Thoracic aorta (tissue), 2 donors: ENCODE data around the gene PNMT. TPM values are rescaled to one million over a fixed set of nuclear protein-coding genes. Genes with fewer than 3 reads are reported as not detected.

ENCODE experiments used
- ATAC-seq: fragments of 150-250 bp; one replicate; pipeline ENCODE4 v1.8.0; 2017; ENCODE audit warnings: low read depth; ENCODE audit not compliant: insufficient number of reproducible peaks, low FRiP score
- DNase-seq: peaks from one replicate; pipeline ENCODE4 v3.0.0-alpha.2; 2020; ENCODE audit warnings: low spot score
- H3K27ac ChIP-seq, 2 donors: fragments of 200-600 bp; sonication (generic); 1 replicate in 1 of 2; 2 replicates in 1 of 2; pipeline ENCODE4 v1.5.1; 2016; ENCODE audit warnings: mild to moderate bottlenecking in 2 of 2, moderate library complexity in 2 of 2
- H3K27me3 ChIP-seq: fragments of 200-600 bp; sonication (generic); replicated peaks from 2 replicates; pipeline ENCODE4 v1.6.0; 2016; ENCODE audit warnings: mild to moderate bottlenecking; ENCODE audit not compliant: insufficient read depth
- H3K36me3 ChIP-seq: fragments of 200-600 bp; sonication (generic); one replicate; pipeline ENCODE4 v1.5.1; 2016
- H3K4me1 ChIP-seq, 2 donors: fragments of 200-600 bp; sonication (generic); 1 replicate in 1 of 2; 2 replicates in 1 of 2; pipeline versions ENCODE4 v1.5.1 to v1.6.0; 2016; ENCODE audit warnings: low read depth in 2 of 2, mild to moderate bottlenecking in 1 of 2; ENCODE audit not compliant: control insufficient read depth in 1 of 2
- H3K4me3 ChIP-seq: fragments of 200-600 bp; sonication (generic); 2 replicates; pipeline ENCODE4 v1.5.1; 2016; ENCODE audit warnings: mild to moderate bottlenecking
- H3K9me3 ChIP-seq: fragments of 200-600 bp; sonication (generic); 2 replicates; pipeline ENCODE4 v1.5.1; 2016
- total RNA-seq, 2 donors: library from RNA; depleted of rRNA; stranded (reverse); fragments of >200 nt; gene quantifications; one replicate each; pipeline versions ENCODE4 v1.1.0 to v1.2.3, GENCODE V29; 2016
- TF ChIP-seq, protein P1 (sequence below): fragments of 200-600 bp; sonication (generic); IDR thresholded peaks from one replicate; pipeline ENCODE4 v1.5.1; 2019; ENCODE audit warnings: antibody characterized with exemption

PNMT gene
- total RNA-seq, 2 donors from 2014 or later: 3.1 to 22.9 TPM

DNA sequence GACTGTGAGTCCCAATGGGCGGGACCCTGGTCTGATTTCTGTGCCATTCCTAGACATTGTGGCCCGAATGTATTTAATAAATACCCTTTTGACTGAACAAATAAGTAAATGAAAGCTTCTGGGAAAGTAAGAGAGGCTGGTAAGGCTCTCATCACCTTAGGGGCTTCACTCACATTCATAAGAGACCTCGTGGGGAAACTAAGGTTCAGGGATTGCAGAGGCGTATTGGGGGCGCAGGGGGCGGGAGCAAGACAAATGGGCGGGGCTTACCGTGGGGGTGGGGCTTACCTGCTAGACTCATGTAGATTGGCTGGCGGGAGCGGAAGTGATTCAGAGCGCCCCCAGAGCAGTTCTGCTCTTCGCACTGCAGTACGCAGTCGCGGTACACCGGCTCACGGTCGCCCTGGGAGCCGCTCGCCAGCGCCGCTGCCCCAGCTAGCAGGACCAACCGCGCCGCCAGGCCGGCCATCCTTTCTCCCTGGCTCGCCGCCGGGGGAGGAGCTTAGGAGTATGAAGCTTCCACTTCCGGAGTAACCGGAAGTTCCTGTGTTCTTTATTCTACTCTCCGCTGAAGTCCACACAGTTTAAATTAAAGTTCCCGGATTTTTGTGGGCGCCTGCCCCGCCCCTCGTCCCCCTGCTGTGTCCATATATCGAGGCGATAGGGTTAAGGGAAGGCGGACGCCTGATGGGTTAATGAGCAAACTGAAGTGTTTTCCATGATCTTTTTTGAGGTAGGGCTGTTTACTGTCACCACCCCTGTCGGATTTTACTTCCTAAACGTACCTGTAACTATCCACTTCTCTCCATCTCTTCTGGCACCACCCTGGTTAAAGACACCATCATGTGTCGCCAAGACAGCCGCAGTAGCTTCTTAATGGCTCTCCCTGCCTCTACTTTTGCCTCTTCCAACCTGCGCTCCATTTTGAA, 19.6 kb downstream of the PNMT start, which contains the start of gene PGAP3:
PGAP3 (minus strand) TSS at position 512 of the 929 bp plus-strand sequence; CDS start at position 469, 43 bp downstream.
- Histone ChIP-seq H3K4me3 (peak within 1 kb of the TSS; percentile 72), H3K36me3 (no peaks in the 10 kb centered on the region), H3K9me3 (no peaks in the 10 kb centered on the region), H3K4me1 (peaks cover 2 to 15% of the 10 kb centered on the region in 2 donors), H3K27ac (peak within 1 kb of the TSS; percentile 84 to 91), H3K27me3 (no peaks in the 10 kb centered on the region)
- peak; percentile 94 for ATAC-seq
- peak; percentile 78 for DNase-seq
- TF ChIP-seq, protein P1, sequence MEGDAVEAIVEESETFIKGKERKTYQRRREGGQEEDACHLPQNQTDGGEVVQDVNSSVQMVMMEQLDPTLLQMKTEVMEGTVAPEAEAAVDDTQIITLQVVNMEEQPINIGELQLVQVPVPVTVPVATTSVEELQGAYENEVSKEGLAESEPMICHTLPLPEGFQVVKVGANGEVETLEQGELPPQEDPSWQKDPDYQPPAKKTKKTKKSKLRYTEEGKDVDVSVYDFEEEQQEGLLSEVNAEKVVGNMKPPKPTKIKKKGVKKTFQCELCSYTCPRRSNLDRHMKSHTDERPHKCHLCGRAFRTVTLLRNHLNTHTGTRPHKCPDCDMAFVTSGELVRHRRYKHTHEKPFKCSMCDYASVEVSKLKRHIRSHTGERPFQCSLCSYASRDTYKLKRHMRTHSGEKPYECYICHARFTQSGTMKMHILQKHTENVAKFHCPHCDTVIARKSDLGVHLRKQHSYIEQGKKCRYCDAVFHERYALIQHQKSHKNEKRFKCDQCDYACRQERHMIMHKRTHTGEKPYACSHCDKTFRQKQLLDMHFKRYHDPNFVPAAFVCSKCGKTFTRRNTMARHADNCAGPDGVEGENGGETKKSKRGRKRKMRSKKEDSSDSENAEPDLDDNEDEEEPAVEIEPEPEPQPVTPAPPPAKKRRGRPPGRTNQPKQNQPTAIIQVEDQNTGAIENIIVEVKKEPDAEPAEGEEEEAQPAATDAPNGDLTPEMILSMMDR: no peak

DNA sequence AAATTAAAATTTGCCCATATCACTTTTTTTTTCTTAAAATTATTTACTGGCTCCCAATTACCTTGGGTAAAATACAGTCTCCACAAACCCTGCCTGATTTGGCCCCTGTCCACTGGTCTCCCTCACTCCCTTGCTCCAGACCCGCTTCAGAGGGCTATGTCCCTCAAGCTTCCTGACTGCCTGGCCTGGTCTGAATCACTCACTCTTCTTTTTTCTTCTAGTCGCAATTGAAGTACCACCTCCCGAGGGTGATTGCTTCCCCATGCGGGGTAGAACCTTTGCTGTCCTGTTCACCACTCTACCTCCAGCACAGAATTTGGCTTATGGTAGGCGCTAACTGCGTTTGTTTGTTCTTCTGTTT, 20.2 kb downstream of the PNMT start:
- Histone ChIP-seq H3K4me1 (peaks cover 2 to 15% of the 10 kb centered on the region in 2 donors), H3K4me3 (peak overlapping the region; percentile 72), H3K27ac (peak overlapping the region; percentile 84 to 91), H3K36me3 (no peaks in the 10 kb centered on the region), H3K27me3 (no peaks in the 10 kb centered on the region), H3K9me3 (no peaks in the 10 kb centered on the region)
- TF ChIP-seq, protein P1: no peak
- ATAC-seq (no peak), DNase-seq (no peak)

DNA sequence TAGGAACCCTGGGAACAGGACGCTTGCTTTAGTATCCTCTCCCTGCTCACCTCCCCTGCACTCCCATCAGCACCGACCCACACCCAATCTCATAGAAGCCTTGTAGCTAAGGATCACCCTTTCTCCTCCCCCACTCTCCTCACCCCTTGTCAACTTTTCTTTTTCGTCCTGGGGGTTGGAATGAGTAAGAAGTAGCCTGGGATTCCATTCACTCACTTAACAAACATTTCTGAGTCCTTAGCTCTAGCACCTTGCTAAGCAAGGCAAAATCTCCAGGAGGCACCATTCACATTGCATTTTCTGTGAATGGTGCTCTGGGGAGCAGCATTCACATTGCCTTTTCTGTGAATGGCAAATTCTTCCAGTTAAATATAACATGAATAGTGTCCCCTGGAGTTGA, 20.7 kb downstream of the PNMT start:
- TF ChIP-seq, protein P1: no peak
- Histone ChIP-seq H3K9me3 (no peaks in the 10 kb centered on the region), H3K27me3 (no peaks in the 10 kb centered on the region), H3K27ac (no peak overlapping the region), H3K4me3 (peak overlapping the region; percentile 72), H3K4me1 (peaks cover 2 to 15% of the 10 kb centered on the region in 2 donors), H3K36me3 (no peaks in the 10 kb centered on the region)
- ATAC-seq: no peak
- DNase-seq: no peak

DNA sequence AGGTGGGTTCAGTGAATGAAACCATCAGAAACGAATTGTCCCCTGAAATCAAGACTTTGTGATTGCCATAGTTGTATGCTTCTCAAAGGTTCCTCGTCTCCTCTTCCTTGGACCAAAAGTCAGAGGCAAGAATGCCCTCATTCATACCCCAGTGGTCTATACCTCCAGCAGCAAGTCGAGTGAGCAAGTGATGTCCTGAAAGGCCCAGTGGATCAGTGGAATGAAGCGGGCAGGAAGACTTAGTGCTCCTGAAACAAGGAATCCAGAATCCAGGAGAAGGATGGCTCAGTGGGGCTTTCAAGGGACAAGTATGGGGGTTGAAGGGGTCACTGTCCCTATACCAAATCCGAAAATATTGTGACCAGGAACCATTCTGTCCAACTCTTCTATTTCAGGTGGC, 26.3 kb downstream of the PNMT start:
- ATAC-seq: no peak
- no peaks in the 10 kb centered on the region for H3K36me3 ChIP-seq

DNA sequence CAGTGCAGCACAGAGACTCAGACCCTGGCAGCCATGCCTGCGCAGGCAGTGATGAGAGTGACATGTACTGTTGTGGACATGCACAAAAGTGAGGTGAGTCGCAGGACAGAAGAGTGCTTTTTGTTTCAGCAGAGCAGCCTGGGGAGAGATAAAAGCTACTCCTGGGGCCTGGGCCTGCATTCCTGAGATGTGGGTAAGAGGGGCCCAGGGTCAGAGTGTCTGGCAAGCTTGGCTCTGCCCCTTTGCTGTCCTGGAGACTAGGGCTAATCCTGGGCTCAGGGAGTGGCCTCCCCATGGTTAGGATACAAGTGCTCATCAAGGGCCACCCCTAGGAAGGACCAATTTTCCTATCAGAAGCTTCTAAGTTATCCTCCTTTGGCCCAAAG, 26.8 kb downstream of the PNMT start:
- DNase-seq: no peak
- ATAC-seq: no peak
- TF ChIP-seq, protein P1: no peak

More for the DNA sequence above, 26.3 kb downstream of the PNMT start:
- Histone ChIP-seq H3K4me3 (no peak overlapping the region), H3K4me1 (peaks cover 0 to 12% of the 10 kb centered on the region in 2 donors), H3K27me3 (no peaks in the 10 kb centered on the region), H3K27ac (no peak overlapping the region), H3K9me3 (no peaks in the 10 kb centered on the region)
- DNase-seq: no peak
- TF ChIP-seq, protein P1: no peak

More for the DNA sequence above, 26.8 kb downstream of the PNMT start:
- Histone ChIP-seq H3K4me1 (peaks cover 0 to 12% of the 10 kb centered on the region in 2 donors), H3K27ac (no peak overlapping the region), H3K9me3 (no peaks in the 10 kb centered on the region), H3K27me3 (no peaks in the 10 kb centered on the region), H3K36me3 (no peaks in the 10 kb centered on the region), H3K4me3 (no peak overlapping the region)
